Activated CD8-positive, alpha-beta memory T cell treated with anti-CD3 and anti-CD28 coated beads, Interleukin-2, amount 50 U/mL, for 4 hours (primary cell): ENCODE measurements around the gene RHOA.

Source experiments
- DNase-seq: peaks from one replicate; pipeline ENCODE4 v3.0.0-alpha.2; 2020

RHOA gene

DNA sequence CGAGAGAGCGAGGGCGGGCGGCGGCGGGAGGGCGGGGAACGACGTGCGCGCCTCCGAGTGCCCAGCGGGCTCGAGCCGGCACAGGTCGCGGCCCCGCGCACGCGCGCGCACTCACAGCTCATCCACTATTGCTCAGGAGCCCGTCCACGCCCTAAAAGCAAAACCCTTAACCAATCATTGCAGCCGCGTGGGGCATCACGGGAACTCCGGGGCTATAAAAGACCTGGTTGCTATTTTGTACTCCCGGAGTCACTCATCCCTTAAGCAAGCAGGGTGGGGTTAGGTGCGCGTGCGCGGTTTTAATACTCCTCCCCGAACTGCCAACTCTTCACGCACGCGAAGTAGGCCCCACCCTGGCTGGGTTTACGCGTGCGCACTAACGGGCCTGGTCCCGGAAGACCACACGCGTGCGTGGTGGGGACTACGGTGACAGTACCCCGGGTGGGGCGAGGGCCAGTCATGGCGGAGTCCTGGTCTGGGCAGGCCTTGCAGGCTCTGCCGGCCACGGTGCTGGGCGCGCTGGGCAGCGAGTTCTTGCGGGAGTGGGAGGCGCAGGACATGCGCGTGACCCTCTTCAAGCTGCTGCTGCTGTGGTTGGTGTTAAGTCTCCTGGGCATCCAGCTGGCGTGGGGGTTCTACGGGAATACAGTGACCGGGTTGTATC is at the start of gene RHOA, which contains the start of gene TCTA:
TSS of gene RHOA (minus strand) at position 9 of the 664 bp plus-strand sequence. CDS start 36,387 bp downstream, outside the sequence.
TSS of gene TCTA (plus strand) at position 456 of the 664 bp plus-strand sequence. CDS start at position 460, 4 bp downstream.
- DNase-seq = peak; percentile 99

DNA sequence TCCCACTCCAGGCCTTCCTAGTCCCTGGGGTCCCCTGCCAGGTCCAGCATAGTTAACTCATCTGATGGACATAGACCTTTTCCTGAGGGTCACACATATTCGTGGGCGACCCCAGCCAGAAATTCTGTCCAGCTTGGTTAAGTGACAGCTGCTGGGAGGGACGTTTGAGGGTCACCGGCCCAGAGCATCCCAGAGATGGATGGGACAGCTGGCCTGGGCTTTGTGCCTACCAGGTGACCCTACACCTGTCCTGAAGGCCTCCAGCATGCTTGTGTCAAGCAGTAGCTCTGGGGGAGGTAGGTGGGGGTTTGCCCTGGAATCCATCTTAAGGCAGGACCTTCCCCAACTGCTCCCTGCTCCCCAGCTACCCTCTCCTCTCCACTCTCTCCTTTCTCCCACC is 49.2 kb upstream of the RHOA start:
- no peak for DNase-seq

DNA sequence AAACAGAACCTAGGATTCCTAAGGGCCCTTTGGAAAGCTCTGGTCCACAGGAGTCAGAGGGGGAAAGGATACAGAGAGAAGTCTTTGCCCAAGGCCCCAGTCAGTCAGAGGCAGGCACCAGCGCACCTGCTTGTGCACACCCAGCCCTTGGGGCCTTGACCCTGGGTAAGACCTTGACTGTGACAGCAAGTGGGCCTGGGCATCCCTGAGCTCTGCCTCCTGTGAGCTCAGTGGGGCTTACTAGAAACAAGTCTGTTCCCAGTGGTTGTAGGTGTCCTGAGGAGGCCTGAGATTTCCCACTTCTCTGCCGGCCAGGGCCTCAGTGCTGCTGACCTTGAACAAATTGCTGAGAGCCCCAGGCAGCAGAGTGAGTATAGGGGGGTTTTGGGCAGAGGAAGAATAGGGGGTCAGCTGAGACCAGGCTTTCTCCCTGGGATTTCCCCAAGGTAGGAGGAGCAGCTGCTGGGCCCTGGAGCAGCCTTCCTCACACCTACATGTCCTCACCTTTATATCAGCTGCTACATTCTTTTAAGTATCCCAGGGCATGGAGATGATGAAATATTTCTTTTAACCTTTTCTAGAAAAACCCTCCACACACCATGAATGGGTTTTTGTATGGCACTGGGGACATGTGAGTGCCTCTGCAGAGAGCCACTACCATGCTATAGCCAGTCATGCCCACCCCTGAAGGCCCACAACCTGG is 48.6 kb upstream of the RHOA start:
- no peak for DNase-seq

DNA sequence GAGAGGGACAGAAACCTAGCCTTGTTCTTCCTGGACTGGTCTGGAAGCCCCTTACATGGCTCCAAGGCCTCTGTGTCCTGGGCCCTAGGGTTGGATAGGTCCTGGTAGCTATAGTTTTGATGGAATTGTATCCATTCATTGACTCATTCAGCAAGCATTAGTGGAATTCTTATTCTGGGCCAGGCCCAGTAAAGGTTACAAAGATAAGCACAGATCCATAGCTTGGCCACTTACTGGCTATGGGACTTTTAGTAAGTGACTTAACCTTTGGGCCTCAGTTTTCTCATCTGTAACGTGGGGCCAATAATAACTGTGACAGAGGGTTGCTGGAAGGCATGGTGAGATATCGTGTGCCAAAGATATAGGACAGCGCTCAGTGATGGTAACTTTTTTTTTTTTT is 44.7 kb upstream of the RHOA start:
- no peak for DNase-seq

DNA sequence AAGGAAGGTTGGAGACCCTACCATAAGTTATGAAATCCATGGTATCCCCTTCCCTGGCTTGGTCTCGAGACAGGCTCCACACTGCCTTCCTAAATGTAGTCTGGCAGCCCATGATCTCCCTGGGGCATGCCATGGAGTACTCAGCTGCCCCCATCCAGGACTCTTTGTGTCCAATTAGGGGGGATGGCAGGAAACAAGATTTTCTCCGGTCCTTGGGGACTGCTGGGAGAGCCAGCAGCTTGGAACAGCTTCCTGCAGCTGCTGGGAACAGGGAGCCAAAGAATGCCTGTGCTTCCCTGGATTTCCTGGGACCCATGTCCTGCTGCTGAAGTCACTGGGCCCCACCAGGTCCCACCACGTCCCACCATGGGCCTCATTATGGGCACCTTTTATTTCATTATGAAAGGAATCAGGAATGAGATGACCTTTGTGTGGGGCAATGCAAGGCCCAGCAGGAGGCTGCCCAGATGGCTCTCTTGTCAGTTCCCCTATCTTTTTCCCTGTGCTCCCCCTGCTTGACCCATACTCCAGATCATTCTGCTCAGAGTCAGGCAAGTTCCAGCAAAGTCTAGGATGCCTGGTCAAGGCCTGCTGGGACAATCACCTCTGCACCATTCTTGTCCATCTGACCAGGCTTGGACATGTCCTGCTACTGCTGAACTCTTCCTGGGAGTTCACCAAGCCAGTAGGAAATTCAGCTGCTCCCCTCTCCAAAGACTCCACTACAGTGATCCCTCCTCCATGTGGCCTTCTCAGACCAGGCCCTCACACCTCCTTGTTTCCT is 43.3 kb upstream of the RHOA start:
- DNase-seq = no peak

DNA sequence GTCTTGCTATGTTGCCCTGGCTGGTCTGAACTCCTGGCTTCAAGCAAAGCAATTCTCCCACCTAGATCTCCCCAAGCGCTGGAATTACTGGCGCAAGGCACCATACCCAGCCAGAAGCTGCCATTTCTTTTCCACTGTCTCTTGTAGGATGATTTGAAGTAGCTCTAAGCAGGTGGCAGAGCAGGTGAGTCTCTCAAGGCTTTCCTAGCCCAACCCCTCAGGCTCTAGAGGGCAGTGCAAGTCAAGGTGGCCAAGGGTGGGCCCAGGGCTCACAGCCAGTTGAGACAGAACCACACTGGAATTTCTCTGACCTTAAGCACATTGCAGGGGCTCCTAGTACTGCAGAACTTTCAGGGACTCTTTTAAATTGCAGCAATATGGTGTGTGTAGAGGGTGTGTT is 42.7 kb upstream of the RHOA start:
- DNase-seq = no peak

DNA sequence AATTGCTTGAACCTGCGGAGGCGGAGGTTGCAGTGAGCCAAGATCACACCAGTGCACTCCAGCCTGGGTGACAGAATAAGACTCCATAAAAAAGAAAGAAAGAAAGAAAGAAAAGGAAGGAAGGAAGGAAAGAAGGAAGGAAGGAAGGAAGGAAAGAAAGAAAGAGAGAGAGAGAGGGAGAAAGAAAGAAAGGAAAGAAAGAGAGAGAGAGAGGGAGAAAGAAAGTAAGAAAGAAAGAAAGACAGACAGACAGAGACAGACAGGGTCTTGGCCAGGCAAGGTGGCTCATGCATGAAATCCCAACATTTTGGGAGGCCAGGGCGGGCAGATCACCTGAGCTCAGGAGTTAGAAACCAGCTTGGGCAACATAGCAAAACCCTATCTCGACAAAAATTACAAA is 41.8 kb upstream of the RHOA start:
- DNase-seq = no peak

DNA sequence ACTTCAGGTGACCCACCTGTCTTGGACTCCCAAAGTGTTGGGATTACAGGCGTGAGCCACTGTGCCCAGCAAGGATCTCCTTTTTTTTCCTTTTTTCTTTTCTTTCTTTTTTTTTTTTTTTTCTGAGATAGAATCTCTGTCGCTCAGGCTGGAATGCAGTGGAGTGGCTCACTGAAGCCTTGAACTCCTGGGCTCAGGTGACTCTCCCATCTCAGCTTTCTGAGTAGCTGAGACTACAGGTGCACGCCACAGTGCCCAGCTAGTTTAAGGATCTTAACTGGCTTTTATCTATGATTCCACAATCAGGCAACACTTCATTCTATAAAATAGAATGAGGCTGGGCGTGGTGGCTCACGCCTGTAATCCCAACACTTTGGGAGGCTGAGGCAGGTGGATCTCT is 33.6 kb upstream of the RHOA start:
- DNase-seq = no peak

DNA sequence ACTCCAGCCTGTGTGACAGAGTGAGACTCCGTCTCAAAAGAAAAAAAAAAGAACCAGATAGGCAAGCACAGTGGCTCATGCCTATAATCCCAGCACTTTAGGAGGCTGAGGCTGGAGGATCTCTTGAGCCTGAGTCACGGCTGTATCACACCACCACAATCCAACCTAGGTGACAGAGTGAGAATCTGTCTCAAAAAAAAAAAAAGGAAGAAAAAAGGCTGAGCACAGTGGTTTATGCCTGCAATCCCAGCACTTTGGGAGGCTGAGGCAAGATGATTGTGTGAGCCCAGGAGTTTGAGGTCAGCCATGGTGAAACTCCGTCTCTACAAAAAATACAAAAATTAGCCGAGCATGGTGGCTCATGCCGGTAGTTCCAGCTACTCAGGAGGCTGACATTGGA is 23.0 kb upstream of the RHOA start:
- DNase-seq = no peak

DNA sequence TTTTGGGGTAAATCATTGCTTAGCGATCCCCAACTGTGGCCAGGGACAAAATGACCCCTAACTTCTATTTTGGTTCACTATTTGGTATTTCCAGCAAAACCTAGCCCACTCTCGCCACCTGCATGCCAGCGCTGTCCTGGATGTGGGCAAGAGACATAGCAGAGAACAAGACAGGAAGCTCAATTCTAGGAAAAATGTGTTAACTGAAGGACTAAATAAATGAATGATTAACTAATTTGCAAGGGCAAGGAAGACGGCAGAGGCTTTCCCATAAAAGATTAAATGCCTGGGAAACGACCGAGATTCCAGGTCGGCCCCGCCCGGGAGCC is 16.9 kb upstream of the RHOA start:
- no peak for DNase-seq

DNA sequence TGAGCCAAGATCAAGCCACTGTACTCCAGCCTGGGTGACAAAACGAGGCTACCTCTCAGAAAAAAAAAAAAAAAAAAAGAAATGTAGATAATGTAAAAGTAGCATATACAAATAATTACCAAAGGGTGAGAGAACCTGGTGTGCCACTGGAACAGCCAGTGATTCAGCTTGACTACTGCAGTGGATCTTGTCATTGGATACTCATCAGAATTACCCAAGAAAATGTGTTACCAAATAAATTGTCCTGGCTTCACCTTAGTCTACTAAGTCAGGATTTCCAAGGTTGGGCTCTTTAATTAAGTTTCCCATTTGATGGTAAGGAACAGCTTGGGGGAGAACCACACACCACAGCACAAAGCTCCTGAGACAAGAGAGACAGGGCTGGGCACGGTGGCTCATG is 15.8 kb upstream of the RHOA start:
- DNase-seq = no peak

DNA sequence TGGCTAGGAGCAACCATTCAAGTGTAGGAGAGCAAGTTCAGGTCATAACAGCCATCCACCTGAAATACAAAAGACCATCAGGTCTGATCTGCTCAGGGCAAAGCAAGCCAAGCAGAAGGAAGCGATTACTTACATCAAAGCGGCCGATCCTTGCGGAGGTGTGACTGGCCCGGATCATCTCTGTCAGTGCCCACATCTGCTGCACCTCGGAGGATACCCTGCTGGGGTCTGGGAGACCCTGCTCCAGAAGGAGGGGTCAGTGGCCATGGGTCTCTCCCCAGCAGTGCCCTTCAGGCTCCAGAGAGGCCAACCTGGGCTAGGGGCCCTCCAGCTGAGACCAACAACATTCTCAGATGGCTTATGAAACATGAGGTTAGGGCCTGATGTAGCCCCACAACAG is 13.0 kb upstream of the RHOA start:
- DNase-seq = no peak

DNA sequence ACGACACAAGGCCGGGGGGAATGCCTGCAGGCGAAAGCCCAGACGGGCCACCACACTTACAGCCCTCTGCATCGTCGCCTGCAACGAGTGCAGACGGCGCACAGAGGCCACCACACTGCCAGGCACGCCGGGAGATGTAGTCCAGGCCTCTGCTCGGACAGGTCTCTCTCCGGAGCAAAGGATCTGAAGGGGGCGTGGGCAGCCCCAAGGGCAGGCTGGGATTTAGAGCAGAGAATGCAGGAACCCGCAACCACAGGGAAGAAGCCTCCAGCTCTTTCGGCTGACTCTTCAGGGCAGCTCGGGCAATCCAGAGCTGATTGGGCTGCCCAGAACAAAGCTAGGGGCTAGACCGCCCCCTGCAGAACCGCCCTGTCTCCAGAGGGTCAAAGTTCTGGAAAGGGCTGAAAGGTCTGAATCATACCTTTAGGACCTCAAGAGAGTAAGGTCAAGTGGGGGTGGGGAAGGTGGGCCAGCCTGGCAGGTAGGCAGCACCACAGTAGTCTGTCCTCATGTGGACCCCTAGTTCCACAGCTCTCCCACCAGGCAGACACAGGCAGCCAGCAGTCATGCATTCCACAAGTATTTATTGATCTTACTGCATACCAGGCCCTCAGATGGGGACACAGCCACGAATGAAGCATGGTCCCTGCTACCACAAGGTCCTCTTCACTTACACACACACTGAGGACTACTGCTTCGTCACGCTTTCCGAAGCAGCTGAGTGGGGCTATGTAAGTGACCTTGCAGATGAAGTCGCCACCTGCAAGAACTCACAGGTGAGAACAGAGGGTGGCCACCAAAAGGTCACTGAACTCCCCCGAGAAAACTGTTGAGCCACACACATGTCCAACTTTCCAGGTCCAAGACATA is 10.8 kb upstream of the RHOA start, which contains the start of gene AMT:
TSS of gene AMT (minus strand) at position 95 of the 870 bp plus-strand sequence. CDS start at position 72, 23 bp downstream.
- no peak for DNase-seq

DNA sequence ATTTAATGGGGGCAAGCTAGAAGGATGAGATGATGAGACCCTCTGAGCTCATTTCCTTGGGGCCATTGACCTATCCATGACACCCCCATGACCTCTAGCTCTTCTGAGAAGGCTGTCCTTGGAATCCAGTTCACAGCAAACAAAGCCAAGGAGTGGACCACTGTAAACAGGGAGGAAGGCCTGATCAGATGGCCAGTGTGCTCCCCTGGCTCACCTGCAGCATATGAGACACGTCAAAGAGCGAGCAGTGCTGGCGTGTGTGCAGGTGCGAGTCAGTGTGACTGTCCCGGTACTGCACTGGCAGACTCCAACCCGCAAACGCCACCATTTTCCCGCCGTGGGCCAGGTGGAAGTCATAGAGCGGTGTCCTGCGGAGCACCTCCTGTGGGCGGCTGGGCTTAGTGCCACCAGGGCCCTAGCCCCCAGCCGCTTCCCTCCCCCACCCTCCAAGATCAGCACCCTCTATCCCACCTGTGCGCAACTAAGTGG is 10.2 kb upstream of the RHOA start:
- DNase-seq = no peak

DNA sequence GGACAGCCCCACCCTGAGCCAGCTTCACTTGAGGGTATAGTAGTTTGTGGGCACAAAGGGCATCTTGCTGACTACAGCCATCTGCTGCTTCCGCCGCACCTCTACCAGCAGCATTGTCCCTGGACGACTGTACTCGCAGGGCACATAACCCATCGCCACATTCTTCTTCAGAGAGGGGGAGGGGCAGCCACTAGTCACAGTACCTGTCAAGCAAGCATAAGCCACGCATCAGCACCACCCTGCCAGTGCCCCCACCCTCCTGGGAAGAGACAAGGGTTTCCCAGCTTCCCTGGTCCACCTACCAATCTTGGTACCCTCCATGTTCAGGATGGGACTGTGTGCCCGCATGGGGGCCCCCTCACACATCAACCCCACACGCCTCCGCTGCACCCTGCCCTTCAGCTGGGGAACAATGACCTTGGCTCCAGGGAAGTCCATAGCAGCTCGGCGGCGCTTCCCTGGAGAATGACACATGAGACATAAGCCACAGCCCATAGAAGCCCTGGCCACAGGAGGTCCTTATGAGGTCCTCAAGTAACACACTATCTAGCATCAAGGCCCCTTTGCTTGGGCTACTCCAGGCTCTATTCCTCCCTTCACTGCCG is 5.8 kb upstream of the RHOA start:
- DNase-seq = no peak

DNA sequence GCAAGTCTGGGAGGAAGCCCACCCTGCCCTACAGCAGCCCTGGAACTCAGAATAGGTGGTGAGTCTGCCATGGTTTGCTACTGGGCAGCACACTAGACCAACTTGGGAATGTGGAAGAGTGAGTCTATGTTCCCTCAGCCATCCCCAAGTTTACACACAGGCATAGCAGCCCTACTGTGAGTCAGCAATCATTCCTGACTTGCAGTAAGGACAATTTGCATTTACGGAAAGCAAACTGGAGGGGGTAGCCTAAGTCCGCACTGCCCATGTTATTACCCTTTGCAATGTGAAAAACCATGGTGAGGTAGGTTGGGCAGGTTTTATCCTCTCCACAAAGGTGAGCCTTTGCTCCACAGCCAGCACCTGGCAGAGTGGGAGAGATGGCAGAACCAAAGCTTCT is 5.1 kb upstream of the RHOA start:
- DNase-seq = no peak

DNA sequence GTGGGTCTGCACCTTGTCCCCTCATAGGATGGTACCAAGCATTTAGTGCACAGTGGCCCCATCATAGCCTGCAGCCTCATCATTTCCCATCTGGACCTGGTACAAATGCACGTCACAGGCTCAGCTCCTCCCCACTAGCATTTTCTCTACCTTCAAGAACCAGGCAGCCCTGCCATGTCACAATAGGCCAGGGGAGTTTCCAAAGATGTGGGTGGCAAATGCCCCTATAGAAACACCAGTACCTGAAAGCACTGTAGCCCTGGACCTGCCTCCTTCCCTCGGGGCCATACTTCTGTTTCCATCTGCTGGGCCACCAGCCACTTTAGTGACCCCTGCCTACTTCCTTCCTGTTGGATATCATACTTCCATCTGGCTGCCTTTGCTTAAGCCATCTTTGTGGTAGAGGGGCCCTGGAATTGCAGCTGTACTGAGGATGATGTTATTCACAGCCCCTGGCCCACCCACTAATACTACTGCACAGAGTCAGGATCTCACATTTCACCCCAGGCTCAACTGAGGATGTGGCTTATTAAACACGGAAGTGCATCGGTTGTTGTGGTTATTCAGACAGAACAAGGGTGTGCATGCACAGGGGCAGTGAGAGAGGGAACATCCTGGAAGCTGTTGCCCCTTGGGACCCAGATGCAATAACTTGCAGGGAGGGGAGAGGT is 4.3 kb upstream of the RHOA start:
- peak; percentile 59 for DNase-seq

DNA sequence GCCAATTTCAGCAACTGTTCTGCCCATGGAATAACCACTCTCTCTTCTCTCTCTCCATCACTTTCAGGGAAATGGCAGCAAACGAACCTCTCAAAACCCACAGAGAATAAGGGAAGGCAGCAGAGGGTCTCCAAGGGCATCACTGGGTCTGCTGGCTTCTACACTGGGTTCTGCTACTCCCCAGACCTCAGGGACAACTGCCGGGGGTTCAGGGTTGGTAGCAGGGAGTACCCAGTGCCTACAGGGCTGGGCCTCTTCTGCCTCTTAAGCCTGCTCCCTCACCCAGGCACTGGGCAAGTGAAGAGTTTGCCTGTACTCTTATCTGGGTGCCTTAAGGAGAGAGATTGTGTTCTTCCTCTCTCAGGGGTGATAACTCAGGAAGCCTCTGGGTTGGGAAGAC is 3.0 kb upstream of the RHOA start:
- DNase-seq = no peak

DNA sequence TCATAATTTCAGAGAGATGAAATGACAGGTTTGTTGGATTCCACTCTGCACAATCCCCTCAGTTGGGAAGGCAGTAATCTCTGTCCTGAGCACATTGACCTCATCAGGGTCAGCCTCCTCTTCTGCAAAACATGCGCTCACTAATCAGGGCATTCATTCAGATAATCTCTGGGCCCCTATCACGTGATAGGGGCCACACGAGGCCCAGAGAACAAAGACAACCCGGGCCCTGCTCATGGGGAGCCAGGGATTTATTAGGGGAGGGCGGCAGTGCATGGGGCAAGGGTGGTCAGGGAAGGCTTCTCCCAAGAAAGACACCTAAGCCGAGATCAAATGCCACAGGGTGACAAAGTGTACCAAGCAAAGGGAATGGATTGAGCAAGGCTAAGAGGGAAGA is 1.6 kb upstream of the RHOA start:
- no peak for DNase-seq

DNA sequence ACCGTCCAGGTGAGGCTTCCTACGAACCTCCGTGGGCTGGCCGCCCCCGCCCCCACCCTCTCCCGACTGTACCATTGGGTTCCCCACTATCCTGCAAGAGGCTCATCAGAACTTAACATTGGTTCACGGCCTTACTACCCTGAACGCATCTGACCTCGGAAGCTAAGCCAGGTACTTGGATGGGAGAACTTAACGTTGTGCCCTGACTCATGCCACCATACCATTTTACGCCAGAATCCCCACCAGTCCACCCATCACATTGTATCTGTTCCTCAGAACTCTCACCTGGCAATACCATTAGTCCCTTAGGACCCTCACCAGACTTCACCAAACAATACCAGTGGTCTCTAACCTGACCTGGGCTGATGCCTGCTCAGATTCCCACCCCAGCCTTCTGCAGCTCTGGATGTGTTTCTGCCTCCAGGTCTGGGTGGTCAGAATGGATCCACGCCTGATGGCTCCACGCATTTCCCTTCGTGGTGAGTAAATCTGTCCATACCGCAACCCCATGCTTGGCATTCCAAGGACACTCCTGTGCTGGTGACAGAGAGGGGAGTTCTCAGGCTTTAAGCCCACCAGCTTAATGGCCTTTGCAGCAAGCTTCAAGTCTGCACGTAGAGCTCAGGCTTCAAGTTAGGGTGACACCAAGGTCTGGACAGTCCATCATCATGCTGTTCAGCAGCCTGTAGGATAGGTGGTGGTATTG is 1.0 kb upstream of the RHOA start:
- no peak for DNase-seq

DNA sequence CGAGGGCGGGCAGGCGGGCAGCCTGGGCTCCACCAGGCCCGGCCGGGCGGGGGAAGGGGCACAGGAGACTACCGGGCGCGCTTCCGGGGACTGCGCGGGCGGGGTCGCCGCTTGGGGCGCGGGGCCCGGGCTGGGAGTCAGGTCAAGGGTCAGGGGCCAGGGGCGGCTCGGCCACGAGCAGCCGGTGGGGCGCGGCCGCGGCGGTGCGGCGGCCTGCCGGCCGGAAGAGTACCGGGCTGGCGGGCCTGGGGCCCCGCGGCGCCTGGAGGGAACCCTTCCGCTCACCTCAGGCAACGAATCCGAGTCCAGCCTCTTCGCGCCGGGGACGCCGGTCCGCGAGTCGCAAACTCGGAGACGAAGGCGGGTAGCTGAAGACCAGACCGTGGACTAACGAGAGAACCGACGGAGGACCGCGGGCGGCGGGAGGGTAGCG is 225 bp downstream of the RHOA start:
- peak; percentile 52 for DNase-seq
